Esophagus (tissue), 2 donors: ENCODE measurements around the gene CROCC2. TPM values are rescaled to one million over a fixed set of nuclear protein-coding genes. Genes with fewer than 3 reads are reported as not detected.

ENCODE experiments used
- H3K27ac ChIP-seq, 2 donors: one replicate each; pipeline ENCODE4 v1.5.1; 2013; ENCODE audit warnings: low read depth in 2 of 2, mild to moderate bottlenecking in 2 of 2, inconsistent platforms in 1 of 2, low read length in 1 of 2, moderate library complexity in 1 of 2
- H3K27me3 ChIP-seq, 2 donors: one replicate each; pipeline ENCODE4 v1.6.1; 2013; ENCODE audit warnings: low read length in 2 of 2, control low read depth in 1 of 2, mild to moderate bottlenecking in 1 of 2; ENCODE audit not compliant: insufficient read depth in 2 of 2, control insufficient read depth in 1 of 2
- H3K36me3 ChIP-seq, 2 donors: one replicate each; pipeline ENCODE4 v1.6.1; 2013; ENCODE audit warnings: low read length in 1 of 2; ENCODE audit not compliant: control insufficient read depth in 2 of 2, insufficient read depth in 2 of 2
- H3K4me1 ChIP-seq, 2 donors: one replicate each; pipeline ENCODE4 v1.6.1; 2013; ENCODE audit warnings: low read length in 1 of 2; ENCODE audit not compliant: control insufficient read depth in 2 of 2, insufficient read depth in 2 of 2
- H3K4me3 ChIP-seq, 2 donors: one replicate each; pipeline ENCODE4 v1.5.1; 2013; ENCODE audit warnings: low read length in 2 of 2, mild to moderate bottlenecking in 2 of 2, low read depth in 1 of 2, moderate library complexity in 1 of 2
- H3K9me3 ChIP-seq, 2 donors: one replicate each; pipeline ENCODE4 v1.6.1; 2013; ENCODE audit warnings: mild to moderate bottlenecking in 2 of 2, low read depth in 1 of 2, low read length in 1 of 2, moderate library complexity in 1 of 2; ENCODE audit not compliant: control insufficient read depth in 2 of 2, insufficient read depth in 1 of 2
- WGBS, 2 donors: extraction: QIAGEN DNeasy Blood & Tissue Kit; methylation state at CpG; one replicate each; pipeline ENCODE4 v1.1.7; 2013; 5-methylcytosine and 5-hydroxymethylcytosine counted together
- polyA plus RNA-seq, 2 donors: library from polyadenylated mRNA; stranded (reverse); fragments of 200-250 nt; gene quantifications; one replicate each; pipeline ENCODE4 v1.2.3, GENCODE V29; 2013
- donor health status: healthy with polysubstance abuse.
- donor health status: Bipolar disorder and iron deficiency.

CROCC2 gene
- polyA plus RNA-seq, 2 donors = 0.12 to 0.16 TPM

GRCh38 chr2:240947607-240948006 is 41.5 kb downstream of the CROCC2 start:
- H3K27ac ChIP-seq = no peak overlapping the region
- H3K9me3 ChIP-seq = peaks cover 0 to 5% of the 10 kb centered on the region in 2 donors
- no peaks in the 10 kb centered on the region for H3K27me3 ChIP-seq
- H3K4me3 ChIP-seq = no peak overlapping the region
- no peaks in the 10 kb centered on the region for H3K36me3 ChIP-seq
- peaks cover 0 to 9% of the 10 kb centered on the region in 2 donors for H3K4me1 ChIP-seq
- 91 to 93% methylated on average over 7 of the region's 7 CpGs for WGBS, 2 donors

DNA sequence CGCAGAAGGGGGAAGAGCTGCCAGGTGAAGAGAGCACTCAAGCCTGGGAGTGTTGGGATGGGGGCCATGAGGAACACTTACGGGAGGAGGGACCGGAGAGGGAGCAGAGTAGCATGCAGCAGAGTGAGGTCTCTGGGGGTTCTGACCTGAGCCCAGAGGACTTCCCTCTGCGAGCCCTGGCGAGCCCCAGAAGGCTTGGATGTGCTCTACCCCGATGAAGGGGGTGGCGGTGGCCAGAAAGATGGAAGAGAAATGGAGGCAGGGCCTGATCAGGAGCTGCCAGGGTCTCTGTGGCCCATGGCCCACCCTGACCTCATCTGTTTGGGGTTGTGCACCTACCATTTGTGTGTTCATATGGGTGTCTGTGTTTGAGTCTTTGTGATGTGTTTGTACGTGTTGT is 42.0 kb downstream of the CROCC2 start:
- Histone ChIP-seq H3K9me3 (peaks cover 0 to 5% of the 10 kb centered on the region in 2 donors), H3K4me1 (peaks cover 0 to 9% of the 10 kb centered on the region in 2 donors), H3K27ac (no peak overlapping the region), H3K36me3 (no peaks in the 10 kb centered on the region), H3K27me3 (no peaks in the 10 kb centered on the region), H3K4me3 (no peak overlapping the region)
- 94% methylated on average over 8 of the region's 8 CpGs for WGBS, 2 donors

- Histone ChIP-seq H3K4me3 (no peak overlapping the region), H3K9me3 (peaks cover 0 to 5% of the 10 kb centered on the region in 2 donors), H3K36me3 (no peaks in the 10 kb centered on the region), H3K27me3 (no peaks in the 10 kb centered on the region), H3K27ac (no peak overlapping the region), H3K4me1 (peaks cover 0 to 9% of the 10 kb centered on the region in 2 donors)
- WGBS, 2 donors = 86 to 88% methylated on average over 22 to 23 of the region's 23 CpGs
Measured at GRCh38 chr2:240948905-240949790, 43.0 kb downstream of the CROCC2 start.

GRCh38 chr2:240949791-240950705 is 43.9 kb downstream of the CROCC2 start:
- H3K4me1 ChIP-seq = peaks cover 0 to 9% of the 10 kb centered on the region in 2 donors
- H3K27ac ChIP-seq = no peak overlapping the region
- H3K4me3 ChIP-seq = no peak overlapping the region
- 88 to 92% methylated on average over 14 of the region's 14 CpGs for WGBS, 2 donors
- H3K36me3 ChIP-seq = no peaks in the 10 kb centered on the region
- peaks cover 0 to 5% of the 10 kb centered on the region in 2 donors for H3K9me3 ChIP-seq
- no peaks in the 10 kb centered on the region for H3K27me3 ChIP-seq

GRCh38 chr2:240951045-240951594 is 45.0 kb downstream of the CROCC2 start:
- WGBS, 2 donors = 89 to 92% methylated on average over 3 of the region's 3 CpGs
- H3K27me3 ChIP-seq = no peaks in the 10 kb centered on the region
- H3K9me3 ChIP-seq = peaks cover 0 to 5% of the 10 kb centered on the region in 2 donors
- H3K36me3 ChIP-seq = no peaks in the 10 kb centered on the region
- H3K4me1 ChIP-seq = peaks cover 0 to 7% of the 10 kb centered on the region in 2 donors
- H3K27ac ChIP-seq = no peak overlapping the region
- no peak overlapping the region for H3K4me3 ChIP-seq

- H3K27ac ChIP-seq = no peak overlapping the region
- H3K36me3 ChIP-seq = no peaks in the 10 kb centered on the region
- H3K4me3 ChIP-seq = no peak overlapping the region
- H3K9me3 ChIP-seq = peaks cover 0 to 1% of the 10 kb centered on the region in 2 donors
- H3K27me3 ChIP-seq = no peaks in the 10 kb centered on the region
- H3K4me1 ChIP-seq = peaks cover 0 to 2% of the 10 kb centered on the region in 2 donors
- 80 to 82% methylated on average over 14 of the region's 14 CpGs for WGBS, 2 donors
Measured at GRCh38 chr2:240952496-240953246, 46.5 kb downstream of the CROCC2 start.

DNA sequence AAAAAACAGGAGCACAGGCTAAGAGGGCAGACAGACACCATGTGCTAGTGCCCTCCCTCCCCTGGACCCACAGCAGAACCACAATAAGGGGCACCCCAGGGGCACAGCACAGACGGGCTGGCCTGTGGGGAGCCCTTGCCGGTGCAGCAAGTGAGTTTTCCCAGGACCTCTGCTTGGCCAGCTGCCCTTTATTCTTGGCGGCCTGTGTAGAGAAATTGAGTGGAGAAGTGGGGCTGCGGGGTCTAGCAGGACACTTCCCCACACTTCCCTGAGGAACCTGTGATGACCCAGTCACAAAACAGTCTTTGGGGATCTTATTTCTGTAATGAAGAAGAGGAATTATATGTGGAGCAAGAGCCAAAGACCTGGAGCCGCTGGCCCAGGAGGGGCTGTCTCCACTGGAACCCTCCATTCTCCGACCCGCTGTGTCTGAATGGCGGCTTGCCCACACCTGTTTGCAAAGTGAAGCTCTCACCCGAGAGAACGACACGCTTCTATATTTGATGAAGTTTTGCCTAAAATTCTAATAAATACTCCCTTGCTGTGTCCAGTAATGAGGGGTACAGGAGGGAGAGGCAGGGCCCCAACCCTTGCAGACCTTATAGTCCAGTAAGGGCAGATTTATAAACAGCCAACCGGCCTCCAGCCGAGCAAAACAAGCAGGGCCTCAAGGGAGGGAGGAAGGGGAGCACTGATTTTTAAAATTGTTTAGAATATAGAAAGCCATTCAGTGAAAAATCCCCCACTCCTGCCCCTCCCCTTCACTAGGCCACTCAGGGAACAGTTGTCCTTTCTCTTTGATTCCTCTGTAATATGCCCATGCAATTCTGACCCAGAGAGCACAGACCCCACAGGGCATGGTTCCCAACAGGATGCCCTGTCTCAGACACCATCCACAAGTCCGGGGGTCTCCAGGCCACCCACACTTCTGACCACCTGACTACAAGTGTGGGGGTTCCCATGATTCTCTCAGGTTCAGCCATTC is 47.6 kb downstream of the CROCC2 start:
- H3K27me3 ChIP-seq = no peaks in the 10 kb centered on the region

More for the DNA sequence above, 47.6 kb downstream of the CROCC2 start:
- Histone ChIP-seq H3K4me1 (peaks cover 0 to 4% of the 10 kb centered on the region in 2 donors), H3K27ac (no peak overlapping the region), H3K36me3 (no peaks in the 10 kb centered on the region), H3K9me3 (no peaks in the 10 kb centered on the region), H3K4me3 (no peak overlapping the region)
- WGBS, 2 donors = 79% methylated on average over 14 of the region's 14 CpGs
